Neural cell (in vitro differentiated cells): ENCODE measurements around the gene FUT8.

Source experiments
- CTCF ChIP-seq: fragments of 450-650 bp; IDR thresholded peaks from 2 replicates; pipeline ENCODE4 v1.5.1; 2014; ENCODE audit warnings: antibody characterized with exemption, mild to moderate bottlenecking, moderate library complexity; ENCODE audit not compliant: poor library complexity, severe bottlenecking
- EP300 ChIP-seq: fragments of 450-650 bp; conservative IDR thresholded peaks from 2 replicates; pipeline ENCODE4 v1.6.1; 2014; ENCODE audit warnings: antibody characterized with exemption, mild to moderate bottlenecking, moderate library complexity; ENCODE audit not compliant: poor library complexity, severe bottlenecking
- EZH2 ChIP-seq: fragments of 200-600, 300-800 bp; shearing (Covaris generic), sonication (generic); IDR thresholded peaks from 2 replicates; pipeline ENCODE4 v1.6.1; 2014; ENCODE audit warnings: antibody characterized with exemption, low read length, borderline replicate concordance, mild to moderate bottlenecking; ENCODE audit not compliant: insufficient read depth, poor library complexity, severe bottlenecking
- MXI1 ChIP-seq: fragments of 450-650 bp; conservative IDR thresholded peaks from 2 replicates; pipeline ENCODE4 v1.6.1; 2014; ENCODE audit warnings: antibody characterized with exemption, mild to moderate bottlenecking; ENCODE audit not compliant: poor library complexity, severe bottlenecking
- POLR2AphosphoS5 ChIP-seq: IDR thresholded peaks from 2 replicates; pipeline ENCODE4 v1.6.1; 2012
- REST ChIP-seq: IDR thresholded peaks from 2 replicates; pipeline ENCODE4 v1.6.1; 2012; ENCODE audit warnings: borderline replicate concordance
- SMC3 ChIP-seq: fragments of 450-650 bp; conservative IDR thresholded peaks from 2 replicates; pipeline ENCODE4 v1.6.1; 2014; ENCODE audit warnings: antibody characterized with exemption, mild to moderate bottlenecking, moderate library complexity; ENCODE audit not compliant: poor library complexity

- TF ChIP-seq CTCF (no peak), POLR2AphosphoS5 (no peak), EZH2 (no peak), SMC3 (no peak), REST (no peak), EP300 (no peak), MXI1 (no peak)
Measured at GRCh38 chr14:65496178-65496993, 83.9 kb downstream of the FUT8 start.
